DOHH2 (cell line): ENCODE results near the gene FBXL17.

Source experiments
- CTCF ChIP-seq: fragments of 200-600 bp; sonication (generic); IDR thresholded peaks from one replicate; pipeline ENCODE4 v1.5.1; 2014; ENCODE audit warnings: antibody characterized with exemption, mild to moderate bottlenecking, low read depth, low read length; ENCODE audit not compliant: poor library complexity, severe bottlenecking
- EZH2phosphoT487 ChIP-seq: fragments of 200-600 bp; sonication (generic); IDR thresholded peaks from 2 replicates; pipeline ENCODE4 v1.6.1; 2017; ENCODE audit warnings: borderline replicate concordance, mild to moderate bottlenecking, antibody characterized with exemption, low read length, moderate library complexity, mixed read lengths

GRCh38 chr5:107893642-107894041 lies 488.3 kb downstream of the FBXL17 start:
- no peak for TF ChIP-seq CTCF
- TF ChIP-seq EZH2phosphoT487, result no peak
